Measurements from ENCODE around the gene STX8.

DNA sequence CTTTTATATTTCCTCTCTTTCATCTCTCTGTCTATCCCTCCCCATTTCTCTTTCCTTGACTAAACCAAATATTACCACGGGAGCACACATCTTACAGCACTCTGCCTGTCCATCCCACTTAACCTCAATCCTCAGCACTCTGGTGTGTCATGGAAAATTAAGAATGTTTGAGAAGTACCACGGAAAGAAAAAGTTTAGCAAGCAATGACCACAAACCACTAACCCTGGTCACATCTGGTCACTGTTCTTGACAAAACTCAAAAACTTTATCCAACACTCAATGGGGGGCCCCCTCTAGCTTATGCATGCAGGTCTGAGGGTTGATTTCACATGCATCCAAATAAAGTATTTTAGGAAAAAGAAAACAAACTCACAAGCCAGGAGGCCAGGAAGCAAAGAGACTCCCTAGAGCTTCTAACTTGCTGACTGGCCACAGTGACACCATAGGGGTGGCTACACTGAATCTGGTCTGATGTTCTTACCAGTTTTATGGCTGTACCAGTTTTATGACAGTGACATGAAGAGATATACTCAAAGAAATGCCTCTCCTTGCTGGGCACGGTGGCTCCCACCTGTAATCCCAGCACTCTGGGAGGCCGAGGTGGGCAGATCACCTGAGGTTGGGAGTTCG is 229.2 kb downstream of the STX8 start:
- no peak for TF ChIP-seq ELF4 (IDR thresholded peaks at IDR 0.05)
- no peak for TF ChIP-seq SP1 (IDR thresholded peaks at IDR 0.05)
- no peak for TF ChIP-seq FOXM1 (IDR thresholded peaks at IDR 0.05; ENCODE audit: borderline replicate concordance)
- TF ChIP-seq TARDBP (IDR thresholded peaks at IDR 0.05) = no peak
- no peak for TF ChIP-seq FOXA1 (IDR thresholded peaks at IDR 0.05)
